GM19452 (cell line): Measurements from ENCODE around the gene SRGAP2B.
A peak's percentile ranks its signal among the peaks of the same experiment; 100 is the strongest.
"Not testable (repeated sequence)": the region's sequence is repeated elsewhere in the genome, so short reads cannot be mapped to it uniquely, and the experiment has no call there.

ENCODE experiments used
- ATAC-seq: cut with Tn5 transposase; IDR thresholded peaks from one replicate; pipeline ENCODE4 v1.9.1; 2021; ENCODE audit not compliant: unreplicated experiment

The SRGAP2B gene

DNA sequence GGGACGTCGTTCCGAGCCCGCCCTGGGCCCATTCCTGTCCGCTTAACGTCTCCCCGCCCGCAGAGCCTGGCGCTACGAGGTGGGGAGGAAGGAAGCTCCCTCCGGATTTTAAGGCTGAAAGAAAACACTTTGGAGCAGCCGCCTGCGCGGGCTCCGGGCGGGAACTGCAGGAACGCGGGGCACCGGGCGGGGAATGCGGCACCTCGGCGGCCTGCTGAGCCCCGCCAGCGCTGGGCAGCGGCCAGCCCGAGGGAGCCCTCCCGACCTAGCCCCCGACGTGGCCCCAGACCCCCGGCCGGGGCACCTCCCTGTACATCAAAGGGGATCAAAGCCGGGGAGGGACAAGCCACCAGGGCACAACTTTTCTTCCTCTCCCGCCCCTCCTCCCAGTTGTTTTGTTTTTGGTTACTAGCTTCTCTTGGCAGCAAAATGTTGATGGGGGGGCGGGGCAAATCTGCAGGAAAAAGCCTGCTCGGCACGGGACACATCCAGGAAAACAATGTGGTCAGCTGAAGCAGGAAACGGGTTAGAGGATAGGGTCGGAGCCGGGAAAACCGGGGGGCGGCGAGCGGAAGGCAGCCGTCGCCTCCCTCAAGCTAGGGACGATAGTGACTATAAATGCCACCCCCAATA is 1.5 kb downstream of the SRGAP2B start:
- not testable (repeated sequence) for ATAC-seq

DNA sequence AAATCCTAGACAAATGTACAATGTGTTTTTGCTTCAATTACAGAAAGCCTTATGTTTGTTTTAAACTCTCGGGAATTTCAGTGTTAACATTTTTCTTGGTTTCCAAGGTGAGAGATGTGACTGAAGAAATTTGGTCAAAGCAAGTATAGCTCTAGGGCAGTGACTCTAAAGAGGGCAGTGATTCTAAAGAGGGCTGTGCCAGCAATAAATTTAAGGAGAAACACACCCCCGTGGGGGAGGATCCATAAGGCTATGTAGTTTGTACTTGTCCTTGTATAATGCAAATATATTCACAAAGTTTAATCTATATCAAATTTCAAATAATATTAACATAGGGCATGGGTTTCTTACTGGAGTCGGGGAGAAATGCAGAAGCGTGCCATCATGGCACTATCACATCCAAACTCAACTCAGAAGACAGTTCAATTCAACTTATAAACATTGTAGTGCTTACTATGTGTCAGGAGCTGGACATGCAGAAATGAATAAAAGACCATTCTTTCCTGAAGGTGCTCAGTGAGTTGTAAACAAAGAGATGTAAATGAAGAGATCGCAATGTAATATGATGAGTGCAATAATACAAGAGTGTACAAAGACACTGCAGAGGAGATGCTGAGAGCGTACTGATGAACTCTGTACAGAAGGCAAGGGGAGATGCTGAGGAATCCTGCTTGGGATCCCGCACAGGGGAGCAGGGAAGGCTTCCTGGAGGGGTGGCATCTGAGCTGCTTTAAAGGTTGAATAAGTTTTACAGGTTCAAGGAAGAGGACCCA is 12.5 kb downstream of the SRGAP2B start:
- ATAC-seq: not testable (repeated sequence)

DNA sequence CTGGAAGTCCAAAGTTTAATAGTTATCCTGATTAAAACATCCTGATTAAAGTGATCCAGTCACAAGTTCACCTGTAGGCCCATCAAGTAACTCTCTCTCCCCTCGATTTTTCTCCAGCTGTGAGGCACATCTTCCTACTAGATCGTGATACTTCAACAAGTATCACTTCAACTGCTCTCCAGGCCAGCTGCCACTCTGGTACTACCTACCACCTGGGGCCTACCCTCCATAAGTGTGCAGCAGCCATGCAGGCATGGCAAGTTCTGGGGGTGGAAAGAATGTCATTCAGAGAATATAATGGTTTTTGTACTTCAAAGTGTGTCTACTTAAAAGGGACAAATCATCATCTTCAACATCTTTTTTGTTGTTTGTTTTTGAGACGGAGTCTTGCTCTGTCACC is 14.9 kb downstream of the SRGAP2B start:
- not testable (repeated sequence) for ATAC-seq

DNA sequence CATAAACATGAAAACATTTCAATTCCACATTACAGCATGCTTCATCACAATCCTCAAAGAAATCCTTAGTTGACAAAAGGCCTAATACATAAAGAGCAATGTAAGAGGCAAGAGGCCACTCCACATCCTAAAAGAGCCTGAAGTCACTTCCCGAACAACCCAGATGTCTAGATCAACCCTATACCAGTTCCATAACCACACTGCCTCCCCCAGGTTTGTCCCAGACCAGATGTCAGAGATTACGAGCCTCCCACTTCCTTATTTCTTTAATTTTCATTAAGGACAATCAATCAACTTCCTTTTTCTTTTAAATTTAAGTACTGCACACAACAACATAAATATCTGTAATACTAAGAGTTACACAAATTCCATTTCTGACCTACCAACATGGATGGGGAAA is 15.4 kb downstream of the SRGAP2B start:
- ATAC-seq: not testable (repeated sequence)

DNA sequence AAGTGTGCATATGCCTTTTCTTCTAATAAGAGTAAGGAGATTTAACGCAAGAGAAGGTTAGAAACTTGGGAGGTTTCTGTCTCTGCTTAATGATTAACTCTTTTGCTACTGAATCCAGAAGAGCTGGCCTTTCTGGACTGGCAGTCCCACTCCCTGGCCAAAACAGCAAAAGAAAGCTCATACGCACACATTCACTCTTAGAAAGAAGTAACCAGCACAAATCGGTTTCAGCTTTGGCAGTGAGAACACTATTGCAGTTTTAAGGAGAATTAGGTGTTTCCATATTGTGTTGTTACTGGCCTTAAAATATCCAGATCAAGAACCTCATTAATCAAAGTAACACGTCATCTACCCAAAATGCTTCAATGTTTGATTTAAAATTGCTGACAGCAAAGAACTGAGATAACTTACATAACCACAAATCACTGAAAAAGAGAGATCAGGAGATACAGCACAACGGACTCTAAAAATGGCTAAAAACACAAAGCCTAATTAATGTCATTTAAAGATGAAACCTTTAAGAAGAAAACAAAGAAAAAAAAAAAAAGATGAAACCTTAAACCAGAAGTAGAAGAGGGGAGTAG is 16.2 kb downstream of the SRGAP2B start:
- not testable (repeated sequence) for ATAC-seq

DNA sequence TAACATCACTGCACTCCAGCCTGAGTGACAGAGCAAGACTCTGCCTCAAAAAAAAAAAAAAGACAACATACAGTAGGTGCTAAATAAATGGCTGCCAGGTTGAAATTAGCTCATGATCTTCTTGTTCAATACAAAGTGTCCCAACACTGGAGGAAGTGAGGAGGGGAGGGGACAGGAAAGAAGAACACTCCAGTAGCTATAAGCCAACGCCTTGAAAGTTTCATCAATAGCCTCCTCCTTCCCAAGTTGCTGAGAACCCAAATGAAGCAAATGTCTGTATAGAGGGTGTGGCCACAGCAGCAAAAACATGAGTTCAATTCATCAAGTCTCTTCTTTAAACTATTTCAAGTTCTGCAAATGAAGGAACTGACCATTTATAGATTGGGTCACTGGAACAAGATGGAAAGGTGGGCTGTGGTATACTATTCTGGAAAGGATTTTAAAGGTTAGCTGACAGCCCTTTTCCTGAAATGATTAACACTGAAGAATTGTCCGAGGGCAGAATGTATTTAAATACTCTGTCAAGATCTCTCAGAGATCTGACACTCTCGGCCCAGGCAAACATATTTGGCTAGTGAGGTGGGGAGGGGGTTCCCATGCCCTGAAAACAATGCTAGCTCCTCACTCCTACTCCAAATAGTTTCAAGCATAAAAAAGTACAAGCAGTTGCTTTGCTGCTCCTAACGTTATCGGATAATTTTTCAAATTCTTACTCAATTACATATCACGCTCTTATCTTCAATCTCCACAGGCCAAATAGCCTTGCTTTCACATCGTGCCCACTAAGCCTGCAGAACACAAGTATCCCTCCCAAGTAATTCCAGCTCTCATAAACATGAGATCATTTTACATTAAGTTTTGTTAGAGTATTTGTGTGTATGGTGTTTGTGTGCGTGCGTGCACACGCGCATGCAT is 17.0 kb downstream of the SRGAP2B start:
- not testable (repeated sequence) for ATAC-seq

GRCh38 chr1:145076877-145077276 is 18.3 kb downstream of the SRGAP2B start:
- not testable (repeated sequence) for ATAC-seq

- ATAC-seq: not testable (repeated sequence)
These were observed 21.0 kb downstream of the SRGAP2B start for GRCh38 chr1:145074021-145074559.

- not testable (repeated sequence) for ATAC-seq
These were observed 23.6 kb downstream of the SRGAP2B start for GRCh38 chr1:145071569-145071968.

DNA sequence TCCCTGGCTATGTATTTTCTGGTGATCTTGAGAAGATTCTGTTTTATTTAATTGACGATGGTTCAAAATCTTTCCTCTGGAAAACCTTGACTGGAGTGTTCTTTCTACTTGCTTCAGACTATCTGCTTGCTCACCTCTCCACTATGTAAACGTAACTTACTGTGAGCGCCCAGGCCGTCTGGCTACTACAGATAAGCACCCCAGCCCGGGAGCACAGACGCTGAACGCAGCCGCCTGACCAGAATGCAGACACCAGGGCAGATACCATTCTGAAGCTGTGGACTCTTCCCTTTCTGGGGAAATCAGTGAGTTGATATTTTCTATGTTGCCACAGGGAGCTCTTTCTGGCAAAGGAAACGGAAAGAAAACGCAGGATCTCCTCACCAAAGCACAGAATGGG is 28.6 kb downstream of the SRGAP2B start:
- not testable (repeated sequence) for ATAC-seq

DNA sequence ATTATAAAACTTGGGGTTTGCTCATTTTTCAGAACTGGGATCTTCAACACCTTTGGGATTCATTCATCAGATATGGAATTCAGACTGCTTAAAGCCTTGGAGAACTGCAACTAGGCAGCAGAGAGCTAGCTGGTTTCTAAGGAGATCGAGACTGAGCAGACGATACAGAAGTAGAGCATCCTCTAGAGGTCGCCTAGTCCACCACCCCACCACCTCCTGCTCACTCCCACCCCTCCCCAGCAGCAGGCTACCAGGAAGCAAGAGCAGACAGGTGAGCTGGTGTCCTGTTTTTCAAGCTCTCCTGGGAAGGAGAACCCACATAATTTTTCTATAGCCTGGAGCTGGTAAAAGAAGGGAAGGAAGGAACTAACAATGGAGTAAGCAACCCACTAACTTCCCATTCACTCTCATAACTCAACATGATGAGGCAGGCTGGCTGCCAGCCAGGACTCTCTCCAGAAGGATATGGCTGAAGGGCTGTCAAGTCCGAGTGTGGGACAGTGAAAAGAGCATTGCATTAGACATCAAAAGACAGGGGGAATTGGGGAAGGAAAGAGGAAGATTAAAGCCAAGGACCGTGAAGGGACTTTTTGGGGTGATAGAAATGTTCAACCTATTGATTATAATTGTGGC is 29.8 kb downstream of the SRGAP2B start:
- ATAC-seq: not testable (repeated sequence)

GRCh38 chr1:145063941-145064648 is 31.0 kb downstream of the SRGAP2B start:
- ATAC-seq: not testable (repeated sequence)

GRCh38 chr1:145063285-145063684 is 31.8 kb downstream of the SRGAP2B start:
- ATAC-seq: not testable (repeated sequence)

DNA sequence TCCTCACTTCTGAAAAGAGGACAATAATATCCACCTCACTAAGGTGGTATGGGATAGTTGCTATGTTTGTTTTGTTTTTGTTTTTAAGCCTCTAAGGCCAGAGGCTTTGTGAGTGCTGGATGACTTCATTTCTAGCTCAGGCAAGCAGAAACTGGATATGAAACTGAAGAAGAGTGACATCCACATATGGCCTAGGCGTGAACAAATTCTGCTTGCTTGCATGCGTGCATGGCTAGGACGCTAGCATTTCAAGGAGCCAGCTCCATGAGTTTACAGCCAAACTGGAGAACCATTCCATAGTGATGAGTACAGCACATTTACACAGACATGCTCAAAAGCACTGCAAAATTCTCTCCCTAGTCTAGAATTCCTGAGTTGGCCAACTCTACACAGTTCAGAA is 36.9 kb downstream of the SRGAP2B start:
- ATAC-seq: peak; percentile 65

DNA sequence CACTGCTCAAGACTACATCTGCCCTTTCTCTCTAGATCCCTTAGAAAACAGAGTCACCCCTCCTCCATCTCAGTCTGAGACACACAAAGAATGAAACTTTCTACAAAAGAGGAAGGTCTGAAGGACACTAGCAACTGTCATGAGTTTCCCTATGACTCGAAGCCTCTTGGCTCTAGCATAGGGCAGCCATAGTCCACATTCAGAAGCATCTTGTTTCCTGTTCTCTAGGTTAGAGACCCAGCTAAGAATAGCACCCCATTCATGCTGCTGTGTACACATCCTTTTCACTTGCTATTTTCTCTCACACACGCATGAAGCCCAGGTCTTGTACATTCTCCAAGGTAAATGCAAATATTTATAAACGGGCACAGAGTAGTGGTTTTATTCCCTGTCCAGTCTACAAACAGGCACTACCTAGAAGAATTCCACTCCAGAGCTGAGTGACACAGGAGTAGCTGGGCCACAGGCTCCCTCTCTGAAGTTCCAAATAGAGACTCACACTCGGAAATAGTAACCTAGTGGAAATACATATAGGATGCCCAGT is 39.8 kb downstream of the SRGAP2B start:
- peak; percentile 97 for ATAC-seq

DNA sequence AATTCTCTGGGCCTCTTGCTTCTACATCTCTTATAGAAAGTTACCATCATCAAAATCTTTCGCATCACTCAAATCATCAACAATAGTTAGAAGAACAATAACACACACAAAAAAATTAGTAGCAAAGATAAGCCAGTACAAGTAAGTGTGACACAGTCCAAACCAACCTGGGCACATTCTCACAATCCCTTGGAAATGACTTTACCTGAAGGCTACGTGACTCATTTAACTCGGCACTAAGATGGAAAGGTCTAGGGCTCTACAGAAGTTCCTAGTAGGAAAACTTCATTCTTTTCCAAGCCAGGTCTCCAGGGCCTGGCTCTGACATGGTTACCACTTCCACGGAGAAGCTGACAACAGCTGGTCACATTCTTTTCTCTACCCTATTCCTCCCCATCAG is 41.7 kb downstream of the SRGAP2B start:
- not testable (repeated sequence) for ATAC-seq

- ATAC-seq: not testable (repeated sequence)
These were observed 42.9 kb downstream of the SRGAP2B start for GRCh38 chr1:145052019-145052776.

DNA sequence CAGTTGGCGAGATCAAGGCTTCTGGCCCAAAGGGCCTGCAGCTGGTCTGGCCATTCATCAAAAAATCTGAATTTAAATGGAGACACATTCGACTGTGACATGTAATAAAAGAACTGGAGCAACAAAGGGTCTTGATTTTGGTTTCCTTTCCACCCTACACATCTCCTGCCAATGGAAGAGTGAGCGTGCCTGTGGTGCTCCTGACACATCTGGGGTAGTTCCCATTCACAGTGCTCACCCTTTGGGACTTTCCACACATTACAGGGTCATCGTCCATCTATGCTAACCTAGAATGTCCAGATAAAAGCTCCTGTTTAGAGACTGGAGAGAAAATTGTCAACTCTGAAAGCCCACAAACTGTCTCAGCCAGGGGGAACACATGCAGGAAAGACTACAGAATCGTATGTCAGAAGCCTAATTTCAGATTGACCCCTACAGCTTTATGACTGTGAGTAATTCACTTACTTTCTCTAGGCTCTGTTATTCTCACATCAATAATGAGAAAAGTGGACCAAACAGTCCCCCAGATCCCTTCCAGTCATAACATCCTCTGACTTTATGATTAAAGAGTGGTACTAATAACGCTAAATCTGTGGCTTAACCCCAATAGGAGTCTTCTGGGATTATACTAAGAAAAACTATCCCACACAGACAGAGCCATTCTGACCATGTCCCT is 46.8 kb downstream of the SRGAP2B start:
- not testable (repeated sequence) for ATAC-seq
